AG04450 (cell line): ENCODE results near the gene TASOR. TPM values are rescaled to one million over a fixed set of nuclear protein-coding genes. Genes with fewer than 3 reads are reported as not detected.

Experiments used
- CTCF ChIA-PET: fragments of 300-600, 350-600 bp; formaldehyde crosslinking; extraction: SDS; loops from one replicate; lab custom pipeline; 2022; ENCODE audit warnings: antibody characterized with exemption, inconsistent platforms; lab: Charles Lee
- POLR2A ChIA-PET: fragments of 350-600 bp; formaldehyde crosslinking; extraction: SDS; loops from one replicate; lab custom pipeline; 2021; ENCODE audit warnings: antibody characterized with exemption, inconsistent platforms; lab: Yijun Ruan, JAX
- DNase-seq: peaks from one replicate; pipeline ENCODE4 v3.0.0-alpha.2; 2011; ENCODE audit warnings: low read depth, low spot score
- H3K27ac ChIP-seq: one replicate; pipeline ENCODE4 v1.5.1; 2012; ENCODE audit warnings: low read depth, low read length, control low read depth
- H3K27me3 ChIP-seq: one replicate; pipeline ENCODE4 v1.6.0; 2012; ENCODE audit warnings: low read length; ENCODE audit not compliant: control insufficient read depth, insufficient read depth
- H3K4me3 ChIP-seq: 2 replicates; pipeline ENCODE4 v1.5.1; 2011; ENCODE audit warnings: mild to moderate bottlenecking, low read depth, low read length, control low read depth
- H3K9me3 ChIP-seq: 2 replicates; pipeline ENCODE4 v1.5.1; 2012; ENCODE audit warnings: low read length; ENCODE audit not compliant: control insufficient read depth, insufficient read depth
- CTCF ChIP-seq: IDR thresholded peaks from 2 replicates; pipeline ENCODE4 v1.5.1; 2011; ENCODE audit warnings: low read depth, low read length, control low read depth, inconsistent platforms
- polyA plus RNA-seq: library from polyadenylated mRNA; depleted of rRNA; stranded (reverse); fragments of >200 nt; gene quantifications from 2 replicates; pipeline ENCODE4 v1.2.3, GENCODE V29; 2011

Gene TASOR
- polyA plus RNA-seq, 1 experiment = 37.6 TPM

- ChIA-PET CTCF (interaction anchor here (1.0 to 1.5 kb wide), 2 partner anchors 11 to 298 kb away, joined by 3 to 6 read pairs; no protein-coding TSS in a partner anchor), POLR2A (interaction anchor here (0.7 kb wide), 1 partner anchor 9 kb away, joined by 3 read pairs; no protein-coding TSS in a partner anchor)
- no peak overlapping the region for H3K4me3 ChIP-seq
- peaks cover 2% of the 10 kb centered on the region for H3K27me3 ChIP-seq
- no peak for DNase-seq
- no peak overlapping the region for H3K27ac ChIP-seq
- TF ChIP-seq CTCF = no peak
- H3K9me3 ChIP-seq = no peaks in the 10 kb centered on the region
Measured at GRCh38 chr3:56691165-56692000, 8.3 kb upstream of the TASOR start.

DNA sequence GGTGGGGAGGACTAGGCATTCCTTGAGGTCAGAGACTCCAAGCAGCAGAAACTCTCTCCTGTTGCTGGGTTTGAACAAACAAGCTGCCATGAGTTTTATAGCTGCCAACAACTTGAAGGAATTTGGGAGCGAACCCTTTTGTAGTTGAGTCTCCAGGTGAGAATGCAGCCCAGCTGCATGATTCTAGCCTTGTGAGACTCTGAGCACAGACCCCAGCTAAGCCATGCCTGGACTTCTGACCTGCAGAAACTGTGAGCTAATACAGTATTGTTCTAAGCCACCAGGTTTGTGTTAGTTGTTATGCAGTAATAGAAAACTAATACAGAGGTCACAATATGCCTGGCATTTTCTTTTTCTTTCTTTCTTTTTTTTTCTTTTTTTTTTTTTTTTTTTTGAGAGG is 6.2 kb upstream of the TASOR start:
- CTCF ChIA-PET = no interaction called here
- Histone ChIP-seq H3K9me3 (no peaks in the 10 kb centered on the region), H3K27me3 (peaks cover 2% of the 10 kb centered on the region), H3K4me3 (no peak overlapping the region), H3K27ac (no peak overlapping the region)
- POLR2A ChIA-PET = no interaction called here
- no peak for TF ChIP-seq CTCF
- no peak for DNase-seq

DNA sequence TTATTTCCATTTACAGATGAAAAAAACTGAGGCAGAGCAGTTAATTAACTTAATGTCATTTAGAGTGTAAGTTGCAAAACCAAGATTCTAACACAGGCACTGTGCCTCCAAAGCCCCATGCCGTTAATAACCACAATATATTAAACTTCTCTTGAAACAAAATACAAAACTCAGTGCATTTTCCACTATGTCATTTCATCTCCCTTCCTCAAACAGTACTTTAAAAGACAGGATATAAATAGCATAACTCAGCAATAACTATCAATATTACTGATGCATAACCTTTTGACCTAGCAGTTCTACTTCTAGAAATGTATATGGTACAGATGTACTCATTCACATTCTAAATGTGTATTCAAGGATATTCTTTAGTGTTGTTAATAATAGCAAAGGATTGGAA is 5.1 kb upstream of the TASOR start:
- DNase-seq = no peak
- no peak overlapping the region for H3K4me3 ChIP-seq
- H3K9me3 ChIP-seq = peaks cover 7% of the 10 kb centered on the region
- ChIA-PET CTCF (no interaction called here), POLR2A (no interaction called here)
- H3K27me3 ChIP-seq = no peaks in the 10 kb centered on the region
- TF ChIP-seq CTCF = no peak
- H3K27ac ChIP-seq = no peak overlapping the region

- no peak for DNase-seq
- no peaks in the 10 kb centered on the region for H3K27me3 ChIP-seq
- no peak overlapping the region for H3K4me3 ChIP-seq
- ChIA-PET POLR2A (no interaction called here), CTCF (no interaction called here)
- no peak overlapping the region for H3K27ac ChIP-seq
- TF ChIP-seq CTCF = no peak
- peaks cover 10% of the 10 kb centered on the region for H3K9me3 ChIP-seq
Measured at GRCh38 chr3:56684029-56684428, 964 bp upstream of the TASOR start.
